Activated T-cell treated with anti-CD3 and anti-CD28 coated beads, Interleukin-2, amount 50 U/mL, for 72 hours (primary cell): ENCODE results near the gene XYLB. TPM values are rescaled to one million over a fixed set of nuclear protein-coding genes. Genes with fewer than 3 reads are reported as not detected.
"Not testable (repeated sequence)": the region's sequence is repeated elsewhere in the genome, so short reads cannot be mapped to it uniquely, and the experiment has no call there.

Source experiments
- ATAC-seq, 2 donors: fragments of 150-1000 bp; cut with Tn5 transposase; replicated peaks in 1 of 2; 2 replicates each; pipeline ENCODE4 v1.10.0; 2021; ENCODE audit warnings: moderate library complexity in 2 of 2, mild to moderate bottlenecking in 1 of 2
- DNase-seq, 2 donors: peaks; one replicate each; pipeline ENCODE4 v3.0.0; 2021 to 2022; ENCODE audit warnings: mixed read lengths in 1 of 2
- H3K27ac Mint-ChIP-seq: one replicate; pipeline ENCODE4 v1.8.0; 2022; ENCODE audit warnings: mild to moderate bottlenecking, moderate library complexity, mixed read lengths
- H3K27me3 Mint-ChIP-seq: one replicate; pipeline ENCODE4 v1.8.0; 2022; ENCODE audit warnings: low read depth, mixed read lengths
- H3K36me3 Mint-ChIP-seq, 2 donors: one replicate each; pipeline ENCODE4 v1.8.0; 2022; ENCODE audit warnings: mixed read lengths in 2 of 2, mild to moderate bottlenecking in 1 of 2; ENCODE audit not compliant: insufficient read depth in 2 of 2
- H3K4me1 Mint-ChIP-seq: one replicate; pipeline ENCODE4 v1.8.0; 2022; ENCODE audit warnings: low read depth, mixed read lengths
- H3K4me3 Mint-ChIP-seq, 2 donors: one replicate each; pipeline ENCODE4 v1.8.0; 2022; ENCODE audit warnings: mild to moderate bottlenecking in 2 of 2, mixed read lengths in 2 of 2, moderate library complexity in 2 of 2
- H3K9me3 Mint-ChIP-seq, 2 donors: one replicate each; pipeline ENCODE4 v1.8.0; 2022; ENCODE audit warnings: mixed read lengths in 2 of 2
- total RNA-seq, 2 donors: library from RNA; stranded (reverse); gene quantifications; one replicate each; pipeline ENCODE4 v1.2.3, GENCODE V29; 2022

XYLB gene
- 1 to 10 TPM; 2.4 to 2.9 TPM for total RNA-seq

GRCh38 chr3:38346587-38347410 is at the start of gene XYLB:
Gene XYLB, plus strand, starts transcription at chr3:38346785. Its CDS starts 84 bp downstream, at chr3:38346869.
- H3K9me3 Mint-ChIP-seq: no peaks in the 10 kb centered on the region
- peak; percentile 99 for ATAC-seq
- peak; percentile 88 to 89 for DNase-seq
- no peaks in the 10 kb centered on the region for H3K27me3 Mint-ChIP-seq
- peak within 1 kb of the TSS; percentile 85 for H3K4me3 Mint-ChIP-seq
- no peaks in the 10 kb centered on the region for H3K4me1 Mint-ChIP-seq
- H3K27ac Mint-ChIP-seq: no peak within 1 kb of the TSS
- H3K36me3 Mint-ChIP-seq: peaks cover 0 to 1% of the 10 kb centered on the region in 2 donors

- H3K27ac Mint-ChIP-seq, H3K27me3 Mint-ChIP-seq, H3K36me3 Mint-ChIP-seq, DNase-seq, H3K4me1 Mint-ChIP-seq, ATAC-seq, H3K4me3 Mint-ChIP-seq, H3K9me3 Mint-ChIP-seq: not testable (repeated sequence)
These were observed 49.5 kb upstream of the XYLB start for GRCh38 chr3:38297053-38297452.

GRCh38 chr3:38297537-38297936 is 49.0 kb upstream of the XYLB start:
- DNase-seq (no peak), ATAC-seq (no peak)
- no peak overlapping the region for H3K27ac Mint-ChIP-seq
- H3K4me3 Mint-ChIP-seq: no peak overlapping the region
- no peaks in the 10 kb centered on the region for H3K36me3 Mint-ChIP-seq
- H3K4me1 Mint-ChIP-seq: no peaks in the 10 kb centered on the region
- H3K27me3 Mint-ChIP-seq: peaks cover 5% of the 10 kb centered on the region
- H3K9me3 Mint-ChIP-seq: no peaks in the 10 kb centered on the region

GRCh38 chr3:38297947-38298711 is 48.5 kb upstream of the XYLB start:
- Mint-ChIP-seq H3K27ac (no peak overlapping the region), H3K9me3 (no peaks in the 10 kb centered on the region), H3K27me3 (peaks cover 5% of the 10 kb centered on the region), H3K4me3 (no peak overlapping the region), H3K4me1 (no peaks in the 10 kb centered on the region), H3K36me3 (no peaks in the 10 kb centered on the region)
- DNase-seq: no peak
- no peak for ATAC-seq

GRCh38 chr3:38306941-38307340 is 39.6 kb upstream of the XYLB start:
- Mint-ChIP-seq H3K27me3 (peaks cover 6% of the 10 kb centered on the region), H3K4me3 (no peak overlapping the region), H3K9me3 (peaks cover 0 to 3% of the 10 kb centered on the region in 2 donors), H3K36me3 (peaks cover 0 to 1% of the 10 kb centered on the region in 2 donors), H3K4me1 (no peaks in the 10 kb centered on the region), H3K27ac (no peak overlapping the region)
- ATAC-seq (no peak), DNase-seq (no peak)

- no peak for ATAC-seq
- Mint-ChIP-seq H3K9me3 (peaks cover 0 to 3% of the 10 kb centered on the region in 2 donors), H3K27me3 (peaks cover 6% of the 10 kb centered on the region), H3K4me3 (no peak overlapping the region), H3K4me1 (no peaks in the 10 kb centered on the region), H3K36me3 (peaks cover 0 to 1% of the 10 kb centered on the region in 2 donors), H3K27ac (no peak overlapping the region)
- DNase-seq: no peak
These were observed 39.0 kb upstream of the XYLB start for GRCh38 chr3:38307599-38307998.

GRCh38 chr3:38308456-38308855 is 38.1 kb upstream of the XYLB start:
- Mint-ChIP-seq H3K27ac (no peak overlapping the region), H3K4me3 (no peak overlapping the region), H3K27me3 (peaks cover 6% of the 10 kb centered on the region)

GRCh38 chr3:38311476-38311875 is 35.1 kb upstream of the XYLB start:
- no peak for DNase-seq
- ATAC-seq: no peak
- Mint-ChIP-seq H3K27me3 (no peaks in the 10 kb centered on the region), H3K36me3 (no peaks in the 10 kb centered on the region), H3K4me3 (no peak overlapping the region), H3K4me1 (no peaks in the 10 kb centered on the region), H3K9me3 (no peaks in the 10 kb centered on the region), H3K27ac (no peak overlapping the region)

More at GRCh38 chr3:38308456-38308855, 38.1 kb upstream of the XYLB start:
- peaks cover 0 to 3% of the 10 kb centered on the region in 2 donors for H3K9me3 Mint-ChIP-seq
- H3K36me3 Mint-ChIP-seq: peaks cover 0 to 1% of the 10 kb centered on the region in 2 donors
- no peaks in the 10 kb centered on the region for H3K4me1 Mint-ChIP-seq
- ATAC-seq (no peak), DNase-seq (no peak)

GRCh38 chr3:38311941-38312340 is 34.6 kb upstream of the XYLB start:
- Mint-ChIP-seq H3K4me1 (no peaks in the 10 kb centered on the region), H3K4me3 (no peak overlapping the region), H3K9me3 (no peaks in the 10 kb centered on the region), H3K27ac (no peak overlapping the region), H3K36me3 (no peaks in the 10 kb centered on the region), H3K27me3 (no peaks in the 10 kb centered on the region)
- ATAC-seq: no peak
- no peak for DNase-seq

GRCh38 chr3:38312356-38312755 is 34.2 kb upstream of the XYLB start:
- H3K4me3 Mint-ChIP-seq: no peak overlapping the region
- H3K27ac Mint-ChIP-seq: no peak overlapping the region
- H3K4me1 Mint-ChIP-seq: no peaks in the 10 kb centered on the region
- ATAC-seq: no peak
- no peaks in the 10 kb centered on the region for H3K27me3 Mint-ChIP-seq
- no peak for DNase-seq
- H3K9me3 Mint-ChIP-seq: no peaks in the 10 kb centered on the region
- H3K36me3 Mint-ChIP-seq: no peaks in the 10 kb centered on the region

GRCh38 chr3:38313263-38313662 is 33.3 kb upstream of the XYLB start:
- Mint-ChIP-seq H3K36me3 (no peaks in the 10 kb centered on the region), H3K4me3 (no peak overlapping the region), H3K4me1 (no peaks in the 10 kb centered on the region), H3K27ac (no peak overlapping the region), H3K27me3 (no peaks in the 10 kb centered on the region), H3K9me3 (no peaks in the 10 kb centered on the region)
- no peak for DNase-seq
- ATAC-seq: no peak

GRCh38 chr3:38313695-38314094 is 32.9 kb upstream of the XYLB start:
- Mint-ChIP-seq H3K36me3 (no peaks in the 10 kb centered on the region), H3K4me3 (no peak overlapping the region), H3K27me3 (no peaks in the 10 kb centered on the region), H3K27ac (no peak overlapping the region), H3K9me3 (no peaks in the 10 kb centered on the region), H3K4me1 (no peaks in the 10 kb centered on the region)
- DNase-seq (no peak), ATAC-seq (no peak)

- no peak overlapping the region for H3K27ac Mint-ChIP-seq
- H3K9me3 Mint-ChIP-seq: no peaks in the 10 kb centered on the region
- no peaks in the 10 kb centered on the region for H3K4me1 Mint-ChIP-seq
- no peak for ATAC-seq
- no peaks in the 10 kb centered on the region for H3K36me3 Mint-ChIP-seq
- no peak overlapping the region for H3K4me3 Mint-ChIP-seq
- H3K27me3 Mint-ChIP-seq: no peaks in the 10 kb centered on the region
- DNase-seq: no peak
These were observed 32.3 kb upstream of the XYLB start for GRCh38 chr3:38314112-38314763.
